Frontal cortex (tissue), 4 donors: ENCODE measurements around the gene SFRP2. TPM values are rescaled to one million over a fixed set of nuclear protein-coding genes. Genes with fewer than 3 reads are reported as not detected.

Experiments
- DNase-seq, 2 donors: peaks; one replicate each; pipeline ENCODE4 v3.0.0; 2012; ENCODE audit warnings: low spot score in 2 of 2
- FAIRE-seq: peaks from 2 replicates; lab custom pipeline; 2012; peaks lifted over from hg19 to GRCh38; lab: Jason Lieb, UNC
- total RNA-seq: library from RNA; depleted of rRNA; stranded (reverse); fragments of >200 nt; gene quantifications from one replicate; pipeline ENCODE4 v1.2.3, GENCODE V29; 2014
- donor health status: control.
- donor health status: control.
- donor health status: control.

SFRP2 gene
- total RNA-seq, 1 donor from 2014 or later = 0.82 TPM

- DNase-seq = no peak
- no peak for FAIRE-seq
Measured at GRCh38 chr4:153735906-153736461, 52.9 kb downstream of the SFRP2 start.

DNA sequence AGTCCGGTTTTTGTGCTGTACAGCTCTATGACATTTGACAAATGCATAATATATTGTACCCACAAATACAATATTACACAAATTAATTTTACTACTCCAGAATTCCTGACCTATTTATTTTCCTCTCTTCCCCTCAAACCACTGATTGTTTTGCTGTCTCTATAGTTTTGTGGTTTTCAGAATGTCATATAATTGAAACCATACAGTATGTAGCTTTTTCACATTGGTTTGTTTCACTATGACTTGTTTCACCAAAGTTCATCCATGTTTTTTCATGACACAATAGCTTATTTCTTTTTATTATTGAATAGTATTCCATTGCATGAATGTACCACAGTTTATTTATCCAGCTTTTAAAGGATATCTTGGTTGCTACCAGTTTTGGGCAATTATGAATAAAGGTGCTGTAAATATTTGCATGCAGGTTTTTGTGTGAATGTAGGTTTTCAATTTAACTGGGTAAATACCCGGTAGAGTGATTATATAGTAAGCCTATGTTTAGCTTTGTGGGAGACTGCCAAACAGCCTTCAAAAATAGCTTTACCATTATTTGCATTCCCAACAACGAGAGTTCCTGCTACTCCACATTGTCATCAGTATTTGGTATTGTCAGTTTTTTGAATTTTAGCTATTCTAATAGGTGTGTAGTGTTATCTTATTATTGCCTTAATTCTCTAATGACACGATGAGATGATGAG lies 55.0 kb downstream of the SFRP2 start:
- no peak for FAIRE-seq
- no peak for DNase-seq

DNA sequence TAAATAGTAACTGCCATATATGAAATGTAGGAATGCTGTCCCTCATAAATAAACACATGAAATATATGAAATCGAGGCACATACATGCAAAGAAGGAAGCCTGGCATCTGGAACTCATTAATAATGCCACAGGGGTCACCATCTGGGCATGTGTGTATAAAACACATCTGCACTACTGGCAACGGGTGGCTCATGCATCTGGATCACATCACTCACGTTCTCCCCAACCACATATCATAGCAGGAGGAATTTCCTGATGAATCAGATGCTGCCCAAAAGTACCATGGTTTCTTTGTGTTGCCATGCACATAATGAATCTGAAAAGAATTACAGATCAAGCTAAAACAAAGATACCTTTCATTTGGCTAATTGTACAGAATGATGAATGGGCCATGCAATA lies 57.6 kb downstream of the SFRP2 start:
- DNase-seq (no peak), FAIRE-seq (no peak)

Other genes with a start within 250 kb of the SFRP2 start
- 0.82 TPM for gene TLR2, start 104.8 kb downstream of the SFRP2 start, total RNA-seq
- 31.0 TPM for gene RNF175, start 29.1 kb downstream of the SFRP2 start, total RNA-seq